PC-9 (cell line): ENCODE results near the gene B3GAT3.
"Not testable (repeated sequence)": the region's sequence is repeated elsewhere in the genome, so short reads cannot be mapped to it uniquely, and the experiment has no call there.

ENCODE experiments used
- EZH2 ChIP-seq: fragments of 200-600 bp; sonication (generic); IDR thresholded peaks from 2 replicates; pipeline ENCODE4 v1.8.0; 2017; ENCODE audit warnings: antibody characterized with exemption, low read depth
- TF ChIP-seq, protein P1 (sequence below): fragments of 200-600 bp; sonication (generic); conservative IDR thresholded peaks from 2 replicates; pipeline ENCODE4 v1.6.1; 2017; ENCODE audit warnings: mixed run types, antibody characterized with exemption, mild to moderate bottlenecking, moderate library complexity

GRCh38 chr11:62650283-62650682, 28.5 kb upstream of the B3GAT3 start:
- TF ChIP-seq, protein P1, sequence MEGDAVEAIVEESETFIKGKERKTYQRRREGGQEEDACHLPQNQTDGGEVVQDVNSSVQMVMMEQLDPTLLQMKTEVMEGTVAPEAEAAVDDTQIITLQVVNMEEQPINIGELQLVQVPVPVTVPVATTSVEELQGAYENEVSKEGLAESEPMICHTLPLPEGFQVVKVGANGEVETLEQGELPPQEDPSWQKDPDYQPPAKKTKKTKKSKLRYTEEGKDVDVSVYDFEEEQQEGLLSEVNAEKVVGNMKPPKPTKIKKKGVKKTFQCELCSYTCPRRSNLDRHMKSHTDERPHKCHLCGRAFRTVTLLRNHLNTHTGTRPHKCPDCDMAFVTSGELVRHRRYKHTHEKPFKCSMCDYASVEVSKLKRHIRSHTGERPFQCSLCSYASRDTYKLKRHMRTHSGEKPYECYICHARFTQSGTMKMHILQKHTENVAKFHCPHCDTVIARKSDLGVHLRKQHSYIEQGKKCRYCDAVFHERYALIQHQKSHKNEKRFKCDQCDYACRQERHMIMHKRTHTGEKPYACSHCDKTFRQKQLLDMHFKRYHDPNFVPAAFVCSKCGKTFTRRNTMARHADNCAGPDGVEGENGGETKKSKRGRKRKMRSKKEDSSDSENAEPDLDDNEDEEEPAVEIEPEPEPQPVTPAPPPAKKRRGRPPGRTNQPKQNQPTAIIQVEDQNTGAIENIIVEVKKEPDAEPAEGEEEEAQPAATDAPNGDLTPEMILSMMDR: not testable (repeated sequence)
- TF ChIP-seq EZH2: not testable (repeated sequence)
